Gastrocnemius medialis (tissue), 4 donors: ENCODE data around the gene ATP6V1D. TPM values are rescaled to one million over a fixed set of nuclear protein-coding genes. Genes with fewer than 3 reads are reported as not detected.
"Not testable (repeated sequence)": the region's sequence is repeated elsewhere in the genome, so short reads cannot be mapped to it uniquely, and the experiment has no call there.

ENCODE experiments used
- ATAC-seq, 2 donors: fragments of 150-250 bp; one replicate each; pipeline ENCODE4 v1.9.1; 2016
- DNase-seq, 2 donors: peaks; one replicate each; pipeline ENCODE4 v3.0.0-alpha.2; 2019
- H3K27ac ChIP-seq, 4 donors: fragments of 200-600 bp; sonication (generic); 1 replicate in 1 of 4; 2 replicates in 3 of 4; pipeline ENCODE4 v1.5.1; 2016 to 2018; ENCODE audit warnings: mild to moderate bottlenecking in 2 of 4, moderate library complexity in 1 of 4
- H3K27me3 ChIP-seq, 3 donors: fragments of 200-600 bp; sonication (generic) in 2 of 3; 1 replicate in 1 of 3; 2 replicates in 2 of 3; pipeline versions ENCODE4 v1.5.1 to v1.6.0; 2016 to 2019; ENCODE audit warnings: mild to moderate bottlenecking in 1 of 3, moderate library complexity in 1 of 3
- H3K36me3 ChIP-seq, 2 donors: fragments of 200-600 bp; sonication (generic) in 1 of 2; one replicate each; pipeline ENCODE4 v1.5.1; 2017 to 2018
- H3K4me1 ChIP-seq, 2 donors: fragments of 200-600 bp; sonication (generic) in 1 of 2; one replicate each; pipeline ENCODE4 v1.5.1; 2016 to 2017; ENCODE audit warnings: mild to moderate bottlenecking in 2 of 2
- H3K4me3 ChIP-seq, 4 donors: fragments of 200-600 bp; sonication (generic) in 3 of 4; 1 replicate in 1 of 4; 2 replicates in 3 of 4; pipeline ENCODE4 v1.5.1; 2016 to 2019; ENCODE audit warnings: mild to moderate bottlenecking in 2 of 4
- H3K9me3 ChIP-seq, 3 donors: fragments of 200-600 bp; sonication (generic) in 2 of 3; 1 replicate in 1 of 3; 2 replicates in 2 of 3; pipeline ENCODE4 v1.5.1; 2016 to 2019
- CTCF ChIP-seq, 5 experiments: fragments of 450-650 bp in 3 of 5; fragments of 200-600 bp in 2 of 5; sonication (generic) in 2 of 5; IDR thresholded peaks in 4 of 5; conservative IDR thresholded peaks in 1 of 5; 1 replicate in 4 of 5; 2 replicates in 1 of 5; pipeline ENCODE4 v1.5.1; 2016 to 2019; ENCODE audit warnings: antibody characterized with exemption in 5 of 5, mild to moderate bottlenecking in 3 of 5, moderate library complexity in 3 of 5
- POLR2A ChIP-seq, 2 donors: fragments of 450-650 bp; IDR thresholded peaks; one replicate each; pipeline ENCODE4 v1.6.1; 2017; ENCODE audit warnings: antibody characterized with exemption in 2 of 2, mild to moderate bottlenecking in 2 of 2, moderate library complexity in 2 of 2
- in situ Hi-C, 4 donors: fragments of 200-750 bp; cut with MboI; loops; one replicate each; pipeline versions ENCODE4 v1.15.0 to v1.8.0; 2017; ENCODE audit warnings: low sequenced_read_pairs in 4 of 4
- intact Hi-C: fragments of 100-400 bp; cut with DNase I; formaldehyde crosslinking; loops from one replicate; pipeline ENCODE4 v1.15.1; 2023; ENCODE audit warnings: low total_unique reads
- total RNA-seq, 4 donors: library from RNA; depleted of rRNA; stranded (reverse); fragments of >200 nt; gene quantifications; one replicate each; pipeline versions ENCODE4 v1.1.0 to v1.2.3, GENCODE V29; 2016

The ATP6V1D gene
- total RNA-seq, 4 donors from 2014 or later: 69.8 to 126 (median 73.3) TPM

- DNase-seq: no peak
- Histone ChIP-seq H3K27ac (no peak overlapping the region), H3K27me3 (no peaks in the 10 kb centered on the region), H3K4me1 (peaks cover 35 to 39% of the 10 kb centered on the region in 2 donors), H3K9me3 (no peaks in the 10 kb centered on the region), H3K36me3 (no peaks in the 10 kb centered on the region), H3K4me3 (no peak overlapping the region)
- ATAC-seq: no peak
- in situ Hi-C loops (no loop called here), intact Hi-C loops (loop anchor here (5.0 kb wide), 1 partner anchor 850 kb away; the partner anchor contains the start of gene GPHN)
- no peak for TF ChIP-seq CTCF (IDR thresholded peaks at IDR 0.05 in 4 of 5, conservative IDR thresholded peaks at IDR 0.05 in 1 of 5)
- no peak for TF ChIP-seq POLR2A (IDR thresholded peaks at IDR 0.05)
Measured at GRCh38 chr14:67357186-67357968, 2.2 kb downstream of the ATP6V1D start.

- in situ Hi-C loops (no loop called here), intact Hi-C loops (no loop called here)
- H3K27ac ChIP-seq: no peak overlapping the region
- DNase-seq: no peak
- peaks cover 0 to 2% of the 10 kb centered on the region in 2 donors for H3K4me1 ChIP-seq
- H3K36me3 ChIP-seq: peaks cover 0 to 45% of the 10 kb centered on the region in 2 donors
- H3K4me3 ChIP-seq: no peak overlapping the region
- ATAC-seq: no peak
- TF ChIP-seq POLR2A (IDR thresholded peaks at IDR 0.05): no peak
- TF ChIP-seq CTCF (IDR thresholded peaks at IDR 0.05 in 4 of 5, conservative IDR thresholded peaks at IDR 0.05 in 1 of 5): no peak
- no peaks in the 10 kb centered on the region for H3K9me3 ChIP-seq
- H3K27me3 ChIP-seq: no peaks in the 10 kb centered on the region
Measured at GRCh38 chr14:67352055-67352454, 7.5 kb downstream of the ATP6V1D start.

- no peak for TF ChIP-seq POLR2A (IDR thresholded peaks at IDR 0.05)
- TF ChIP-seq CTCF (IDR thresholded peaks at IDR 0.05 in 4 of 5, conservative IDR thresholded peaks at IDR 0.05 in 1 of 5): no peak
- Histone ChIP-seq H3K9me3 (no peaks in the 10 kb centered on the region), H3K36me3 (peaks cover 0 to 84% of the 10 kb centered on the region in 2 donors), H3K27me3 (no peaks in the 10 kb centered on the region), H3K4me3 (no peak overlapping the region), H3K27ac (no peak overlapping the region), H3K4me1 (no peaks in the 10 kb centered on the region)
- intact Hi-C loops (no loop called here), in situ Hi-C loops (no loop called here)
- DNase-seq (no peak), ATAC-seq (no peak)
Measured at GRCh38 chr14:67345583-67345982, 14.0 kb downstream of the ATP6V1D start.

- in situ Hi-C loops (no loop called here), intact Hi-C loops (no loop called here)
- H3K27ac ChIP-seq: no peak overlapping the region
Measured at GRCh38 chr14:67343601-67344230, 15.9 kb downstream of the ATP6V1D start.

GRCh38 chr14:67341231-67341630 lies 18.4 kb downstream of the ATP6V1D start:
- ATAC-seq, DNase-seq, in situ Hi-C loops, H3K27ac ChIP-seq, H3K9me3 ChIP-seq, intact Hi-C loops, H3K4me3 ChIP-seq, H3K27me3 ChIP-seq, H3K4me1 ChIP-seq: not testable (repeated sequence)
- peaks cover 0 to 82% of the 10 kb centered on the region in 2 donors for H3K36me3 ChIP-seq

More at GRCh38 chr14:67343601-67344230, 15.9 kb downstream of the ATP6V1D start:
- H3K36me3 ChIP-seq: peaks cover 0 to 82% of the 10 kb centered on the region in 2 donors
- H3K9me3 ChIP-seq: no peaks in the 10 kb centered on the region
- ATAC-seq: no peak
- no peak overlapping the region for H3K4me3 ChIP-seq
- no peak for DNase-seq
- no peaks in the 10 kb centered on the region for H3K4me1 ChIP-seq
- H3K27me3 ChIP-seq: no peaks in the 10 kb centered on the region
- no peak for TF ChIP-seq CTCF (IDR thresholded peaks at IDR 0.05 in 4 of 5, conservative IDR thresholded peaks at IDR 0.05 in 1 of 5)
- no peak for TF ChIP-seq POLR2A (IDR thresholded peaks at IDR 0.05)
